Activated T-helper 1 cell treated with anti-CD3 and anti-CD28 coated beads, Interleukin-2, amount 50 U/mL, for 16 hours (primary cell): ENCODE data around the gene SPATA7.
"Not testable (repeated sequence)": the region's sequence is repeated elsewhere in the genome, so short reads cannot be mapped to it uniquely, and the experiment has no call there.

Experiments
- DNase-seq, 2 donors: peaks; one replicate each; pipeline ENCODE4 v3.0.0-alpha.2; 2020; ENCODE audit warnings: low read depth in 1 of 2, low spot score in 1 of 2

SPATA7 gene

GRCh38 chr14:88385212-88386101, at the start of gene SPATA7:
Gene SPATA7, plus strand, starts transcription at chr14:88385657. Its CDS starts 162 bp downstream, at chr14:88385819.
- peak; percentile 50 to 62 for DNase-seq

- no peak for DNase-seq
Observed at GRCh38 chr14:88340357-88340756, 45.1 kb upstream of the SPATA7 start.

GRCh38 chr14:88342980-88343379, 42.5 kb upstream of the SPATA7 start:
- DNase-seq = no peak

DNA sequence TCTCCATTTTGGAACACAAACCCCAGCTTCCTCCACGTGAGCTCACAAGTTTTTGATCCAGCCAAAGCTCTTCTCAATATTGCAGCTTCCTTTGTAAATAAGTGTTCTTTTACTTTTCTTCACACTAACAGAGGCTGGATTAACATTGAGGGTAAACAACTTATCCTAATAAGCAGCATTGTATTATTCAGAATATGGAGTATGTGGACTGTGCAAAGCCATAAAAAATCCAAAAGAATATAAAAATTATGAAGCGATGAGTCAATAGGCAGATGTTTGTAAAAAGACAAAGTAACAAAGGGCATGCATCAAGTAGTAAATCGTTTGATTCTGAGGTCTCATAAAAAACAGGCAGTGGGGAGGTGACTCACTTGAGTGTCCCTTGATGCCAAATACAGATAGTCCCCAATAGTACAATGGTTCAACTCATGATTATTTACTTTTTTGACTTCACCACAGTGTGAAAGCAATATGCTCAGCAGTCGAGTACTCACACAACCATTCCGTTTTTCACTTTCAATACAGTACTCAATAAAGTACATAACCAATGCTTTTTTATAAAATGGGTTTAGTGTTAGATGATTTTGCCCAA, 39.3 kb upstream of the SPATA7 start:
- no peak for DNase-seq

- no peak for DNase-seq
Observed at GRCh38 chr14:88348546-88348945, 36.9 kb upstream of the SPATA7 start.

DNA sequence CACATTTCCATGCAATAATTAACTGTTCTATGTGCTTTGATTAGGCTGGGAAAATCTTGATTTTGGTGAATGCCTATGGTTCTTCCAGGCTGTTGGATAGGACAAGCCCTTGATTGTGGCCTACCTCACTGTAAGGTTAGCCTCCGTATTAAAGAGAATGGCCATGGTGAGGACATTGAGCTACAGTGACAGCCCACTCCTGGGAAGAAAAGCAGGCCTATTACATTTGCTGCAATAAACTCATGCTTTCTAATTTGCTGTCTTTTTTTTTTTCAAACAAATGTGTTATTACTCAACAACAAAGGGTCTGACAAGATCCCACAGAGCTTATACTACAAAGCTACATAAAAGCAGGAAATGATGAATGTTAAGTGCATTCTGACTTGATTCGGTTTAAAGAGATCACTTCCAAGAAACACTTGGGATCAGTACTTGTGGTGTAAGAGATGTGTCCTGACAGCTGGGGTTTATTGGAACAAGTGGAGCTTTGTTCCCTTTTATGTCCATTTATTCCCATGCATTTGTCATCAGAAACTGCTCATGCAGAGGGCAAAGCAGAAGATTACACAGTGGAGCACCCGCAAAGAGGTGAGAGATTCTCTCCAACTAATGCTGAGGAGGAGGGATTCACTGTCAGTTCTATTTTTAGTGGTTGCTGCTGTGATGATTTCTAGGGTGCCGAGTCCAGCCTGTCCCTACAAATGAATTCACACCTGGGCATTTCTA, 33.3 kb upstream of the SPATA7 start:
- DNase-seq = no peak

DNA sequence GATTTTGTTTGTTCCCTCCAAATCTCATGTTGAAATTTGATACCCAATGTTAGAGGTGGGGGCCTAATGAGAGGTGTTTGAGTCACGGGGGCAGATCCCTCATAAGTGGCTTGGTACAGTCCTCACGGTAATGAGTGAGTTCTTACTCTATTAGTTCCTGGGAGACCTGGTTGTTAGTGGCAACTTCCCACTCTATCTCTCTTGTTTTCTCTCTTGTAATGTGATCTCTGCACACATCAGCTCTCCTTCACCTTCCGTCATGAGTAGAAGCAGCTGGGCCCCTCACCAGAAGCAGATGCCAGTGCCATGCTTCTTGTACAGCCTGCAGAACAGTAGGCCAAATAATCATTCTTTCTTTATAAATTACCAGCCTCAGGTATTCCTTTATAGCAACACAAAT, 32.8 kb upstream of the SPATA7 start:
- DNase-seq = no peak

- DNase-seq = no peak
Observed at GRCh38 chr14:88354358-88354757, 31.1 kb upstream of the SPATA7 start.

GRCh38 chr14:88359500-88359899, 26.0 kb upstream of the SPATA7 start:
- DNase-seq = no peak

DNA sequence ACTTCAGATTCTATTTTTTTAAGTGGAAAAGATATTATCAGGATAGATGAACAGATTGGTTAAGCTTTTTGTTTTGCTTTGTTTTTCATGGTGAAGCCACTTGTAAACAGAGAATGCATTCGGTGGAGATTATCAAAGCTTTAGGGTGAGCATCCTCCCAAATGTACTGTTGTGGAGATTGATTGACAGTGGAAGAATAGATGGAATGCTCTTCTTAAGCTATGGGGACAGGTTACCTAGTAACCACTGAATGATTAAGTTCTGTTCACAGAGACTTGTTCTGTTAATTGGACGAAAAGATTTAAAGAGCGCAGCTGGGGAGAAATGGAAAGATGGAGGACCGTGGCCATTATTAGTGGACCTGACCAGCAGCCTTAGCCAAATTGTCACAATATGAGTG, 21.8 kb upstream of the SPATA7 start:
- no peak for DNase-seq

DNA sequence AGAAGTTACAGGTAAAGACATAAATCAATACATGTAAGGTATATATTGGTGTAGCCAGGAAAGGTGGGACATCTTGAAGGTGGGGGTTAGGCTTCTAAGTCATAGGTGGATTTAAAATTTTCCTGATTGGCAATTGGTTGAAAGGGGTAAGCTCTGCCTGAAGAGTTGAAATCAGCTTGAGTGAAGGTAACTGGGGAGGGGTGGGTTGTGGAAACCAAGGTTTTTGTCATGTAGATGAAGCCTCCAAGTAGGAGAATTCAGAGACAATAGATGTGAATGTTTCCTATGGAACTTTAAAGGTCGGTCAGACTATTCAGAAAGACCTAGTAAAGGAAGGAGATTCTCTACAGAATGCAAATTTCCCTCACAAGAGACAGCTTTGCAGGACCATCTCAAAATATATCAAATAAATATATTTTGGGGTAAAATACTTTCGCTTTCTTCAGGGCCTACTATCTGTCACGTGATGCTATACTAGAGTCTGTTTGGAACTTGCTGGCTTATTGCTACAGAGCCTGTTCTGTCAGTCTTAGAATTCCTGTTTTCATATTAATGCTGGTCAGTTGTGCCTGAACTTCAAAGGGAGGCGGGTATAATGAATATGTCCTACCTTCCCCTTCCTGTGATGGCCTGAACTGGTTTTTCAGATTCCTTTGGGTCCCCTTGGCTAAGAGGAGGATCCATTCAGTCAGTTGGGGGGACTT, 20.6 kb upstream of the SPATA7 start:
- no peak for DNase-seq

DNA sequence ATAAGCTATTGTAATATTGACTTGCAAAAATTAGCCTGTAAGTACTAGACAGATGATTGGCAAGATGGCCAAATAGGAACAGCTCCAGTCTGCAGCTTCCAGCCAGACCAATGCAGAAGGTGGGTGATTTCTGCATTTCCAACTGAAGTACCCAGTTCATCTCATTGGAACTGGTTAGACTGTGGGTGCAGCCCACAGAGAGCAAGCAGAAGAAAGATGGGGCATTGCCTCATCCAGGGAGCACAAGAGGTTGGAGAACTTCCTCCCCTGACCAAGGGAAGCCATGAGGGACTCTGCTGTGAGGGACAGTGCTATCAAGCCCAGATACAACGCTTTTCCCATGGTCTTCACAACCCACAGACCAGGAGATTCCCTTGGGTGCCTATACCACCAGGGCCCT, 16.0 kb upstream of the SPATA7 start:
- DNase-seq = no peak

- DNase-seq = no peak
Observed at GRCh38 chr14:88379706-88380343, 5.6 kb upstream of the SPATA7 start.

DNA sequence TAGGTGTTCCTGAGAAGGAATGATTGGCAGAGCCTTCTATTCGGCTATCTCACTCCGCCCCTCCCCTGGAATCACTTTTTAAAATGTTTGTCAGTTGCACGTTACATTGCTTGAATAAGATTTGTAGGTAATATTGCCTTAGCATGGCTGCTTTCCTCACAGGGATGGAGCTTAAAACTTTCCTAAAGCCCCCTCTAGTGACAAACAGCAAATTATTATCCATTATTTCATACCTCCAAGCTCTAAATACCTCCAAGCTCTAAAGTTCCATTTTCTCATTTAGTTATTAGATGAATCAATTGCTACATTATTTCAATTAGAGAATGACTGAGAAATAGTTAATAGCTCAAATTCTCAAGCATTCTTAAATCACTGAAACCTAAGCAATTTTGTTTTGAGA, 5.1 kb upstream of the SPATA7 start:
- no peak for DNase-seq

DNA sequence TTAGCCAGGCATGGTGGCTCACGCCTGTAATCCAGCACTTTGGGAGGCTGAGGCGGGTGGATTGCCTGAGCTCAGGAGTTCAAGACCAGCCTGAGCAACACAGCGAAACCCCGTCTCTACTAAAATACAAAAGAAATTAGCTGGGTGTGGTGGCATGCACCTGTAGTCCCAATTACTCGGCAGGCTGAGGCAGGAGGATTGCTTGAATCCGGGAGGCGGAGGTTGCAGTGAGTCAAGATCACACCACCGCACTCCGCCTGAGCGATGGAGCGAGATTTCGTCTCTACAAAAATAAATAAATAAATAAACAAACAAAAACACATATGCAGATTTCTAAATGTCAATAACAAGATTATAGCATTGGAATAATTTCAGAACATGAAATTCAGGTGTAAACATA, 3.8 kb upstream of the SPATA7 start:
- DNase-seq = not testable (repeated sequence)

GRCh38 chr14:88384718-88385117, 739 bp upstream of the SPATA7 start:
- DNase-seq = no peak

DNA sequence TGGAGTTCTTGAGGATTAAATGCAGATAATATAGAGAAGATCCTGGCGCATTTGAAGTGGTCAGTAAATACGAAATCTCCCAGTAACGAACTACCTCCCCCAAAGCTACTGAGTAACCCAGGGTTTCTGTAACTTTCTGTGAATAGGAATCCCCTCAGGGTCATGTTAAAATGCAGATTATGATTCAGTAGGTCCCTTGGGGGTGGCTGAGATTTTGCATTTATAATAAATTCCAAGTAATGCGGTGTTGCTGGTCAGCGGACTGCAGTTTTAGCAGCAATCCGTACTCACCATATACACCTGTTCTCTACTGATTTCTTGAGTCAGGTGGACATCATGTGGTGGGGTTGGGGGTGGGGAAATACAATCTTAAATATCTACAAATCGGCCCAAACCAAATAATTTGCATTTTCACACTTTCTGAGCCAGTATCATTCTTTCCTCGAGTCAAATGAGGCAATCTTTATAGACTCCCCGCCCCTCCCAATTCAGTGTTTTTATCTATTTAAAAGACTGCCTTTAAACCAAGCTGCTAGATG, 868 bp downstream of the SPATA7 start:
- DNase-seq = no peak

DNA sequence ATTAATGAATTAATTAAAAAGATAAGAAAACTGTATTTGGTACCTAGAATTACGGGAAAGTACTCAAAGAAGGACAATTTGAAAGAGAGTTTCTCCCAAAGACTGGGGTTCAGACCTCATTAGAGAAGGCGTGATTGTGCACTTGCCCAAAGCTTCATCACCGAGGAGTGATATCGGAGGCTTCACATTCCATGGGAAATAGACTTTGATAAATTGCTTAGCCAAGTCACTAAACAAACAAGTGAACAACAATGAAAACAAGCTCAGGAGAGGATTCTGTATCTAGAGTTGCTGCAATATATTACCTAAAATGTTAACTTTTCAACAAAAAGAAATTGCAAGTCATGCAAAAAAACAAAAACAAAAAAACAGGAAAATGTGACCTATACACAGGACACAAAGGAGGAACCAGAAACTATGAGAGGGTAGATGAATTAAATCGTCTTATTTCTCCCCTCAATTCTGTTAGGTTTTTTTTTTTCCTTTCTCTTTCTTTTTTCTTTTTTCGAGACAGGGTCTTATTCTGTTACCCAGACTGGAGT, 3.4 kb downstream of the SPATA7 start:
- no peak for DNase-seq

GRCh38 chr14:88392609-88393008, 7.2 kb downstream of the SPATA7 start:
- DNase-seq = no peak

GRCh38 chr14:88411039-88411438, 25.6 kb downstream of the SPATA7 start:
- no peak for DNase-seq
